ENCODE measurements around the gene LMTK2.

- TF ChIP-seq, protein P1, sequence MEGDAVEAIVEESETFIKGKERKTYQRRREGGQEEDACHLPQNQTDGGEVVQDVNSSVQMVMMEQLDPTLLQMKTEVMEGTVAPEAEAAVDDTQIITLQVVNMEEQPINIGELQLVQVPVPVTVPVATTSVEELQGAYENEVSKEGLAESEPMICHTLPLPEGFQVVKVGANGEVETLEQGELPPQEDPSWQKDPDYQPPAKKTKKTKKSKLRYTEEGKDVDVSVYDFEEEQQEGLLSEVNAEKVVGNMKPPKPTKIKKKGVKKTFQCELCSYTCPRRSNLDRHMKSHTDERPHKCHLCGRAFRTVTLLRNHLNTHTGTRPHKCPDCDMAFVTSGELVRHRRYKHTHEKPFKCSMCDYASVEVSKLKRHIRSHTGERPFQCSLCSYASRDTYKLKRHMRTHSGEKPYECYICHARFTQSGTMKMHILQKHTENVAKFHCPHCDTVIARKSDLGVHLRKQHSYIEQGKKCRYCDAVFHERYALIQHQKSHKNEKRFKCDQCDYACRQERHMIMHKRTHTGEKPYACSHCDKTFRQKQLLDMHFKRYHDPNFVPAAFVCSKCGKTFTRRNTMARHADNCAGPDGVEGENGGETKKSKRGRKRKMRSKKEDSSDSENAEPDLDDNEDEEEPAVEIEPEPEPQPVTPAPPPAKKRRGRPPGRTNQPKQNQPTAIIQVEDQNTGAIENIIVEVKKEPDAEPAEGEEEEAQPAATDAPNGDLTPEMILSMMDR (conservative IDR thresholded peaks at IDR 0.05; ENCODE audit: low read length), result no peak
- TF ChIP-seq EZH2phosphoT487 (IDR thresholded peaks at IDR 0.05; ENCODE audit: borderline replicate concordance), result no peak
Measured at GRCh38 chr7:98168904-98169621, 62.4 kb downstream of the LMTK2 start.

All from Loucy (cell line).